Retinal pigment epithelial cell (primary cell): ENCODE measurements around the gene CASS4.

Experiments used
- DNase-seq: peaks from one replicate; pipeline ENCODE4 v3.0.0-alpha.2; 2010; ENCODE audit warnings: low read depth
- H3K4me3 ChIP-seq: 2 replicates; pipeline ENCODE4 v1.5.1; 2011; ENCODE audit warnings: mild to moderate bottlenecking, low read length, control low read depth, moderate library complexity
- TF ChIP-seq, protein P1 (sequence below): conservative IDR thresholded peaks from 2 replicates; pipeline ENCODE4 v1.5.1; 2011; ENCODE audit warnings: low read depth, low read length, control low read depth, inconsistent platforms

Gene CASS4

DNA sequence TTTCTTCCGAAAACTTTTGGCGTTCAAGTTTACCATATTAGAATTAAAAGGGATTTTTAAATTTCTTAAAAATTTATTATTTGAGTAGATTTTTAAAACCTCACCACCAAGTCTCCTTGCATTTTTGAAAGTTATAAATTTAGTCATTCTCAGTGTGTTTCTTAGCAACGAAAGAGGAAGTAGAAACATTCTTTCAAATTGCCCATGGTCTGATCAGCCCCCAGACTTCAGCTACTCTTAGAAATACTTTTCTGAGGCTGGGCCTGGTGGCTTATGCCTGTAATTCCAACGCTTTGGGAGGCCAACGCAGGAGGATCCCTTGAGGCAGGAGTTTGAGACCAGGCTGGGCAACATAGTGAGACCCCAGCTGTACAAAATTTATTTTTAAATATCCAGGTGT is 41.3 kb downstream of the CASS4 start:
- TF ChIP-seq, protein P1, sequence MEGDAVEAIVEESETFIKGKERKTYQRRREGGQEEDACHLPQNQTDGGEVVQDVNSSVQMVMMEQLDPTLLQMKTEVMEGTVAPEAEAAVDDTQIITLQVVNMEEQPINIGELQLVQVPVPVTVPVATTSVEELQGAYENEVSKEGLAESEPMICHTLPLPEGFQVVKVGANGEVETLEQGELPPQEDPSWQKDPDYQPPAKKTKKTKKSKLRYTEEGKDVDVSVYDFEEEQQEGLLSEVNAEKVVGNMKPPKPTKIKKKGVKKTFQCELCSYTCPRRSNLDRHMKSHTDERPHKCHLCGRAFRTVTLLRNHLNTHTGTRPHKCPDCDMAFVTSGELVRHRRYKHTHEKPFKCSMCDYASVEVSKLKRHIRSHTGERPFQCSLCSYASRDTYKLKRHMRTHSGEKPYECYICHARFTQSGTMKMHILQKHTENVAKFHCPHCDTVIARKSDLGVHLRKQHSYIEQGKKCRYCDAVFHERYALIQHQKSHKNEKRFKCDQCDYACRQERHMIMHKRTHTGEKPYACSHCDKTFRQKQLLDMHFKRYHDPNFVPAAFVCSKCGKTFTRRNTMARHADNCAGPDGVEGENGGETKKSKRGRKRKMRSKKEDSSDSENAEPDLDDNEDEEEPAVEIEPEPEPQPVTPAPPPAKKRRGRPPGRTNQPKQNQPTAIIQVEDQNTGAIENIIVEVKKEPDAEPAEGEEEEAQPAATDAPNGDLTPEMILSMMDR = no peak
- H3K4me3 ChIP-seq = no peak overlapping the region
- no peak for DNase-seq

DNA sequence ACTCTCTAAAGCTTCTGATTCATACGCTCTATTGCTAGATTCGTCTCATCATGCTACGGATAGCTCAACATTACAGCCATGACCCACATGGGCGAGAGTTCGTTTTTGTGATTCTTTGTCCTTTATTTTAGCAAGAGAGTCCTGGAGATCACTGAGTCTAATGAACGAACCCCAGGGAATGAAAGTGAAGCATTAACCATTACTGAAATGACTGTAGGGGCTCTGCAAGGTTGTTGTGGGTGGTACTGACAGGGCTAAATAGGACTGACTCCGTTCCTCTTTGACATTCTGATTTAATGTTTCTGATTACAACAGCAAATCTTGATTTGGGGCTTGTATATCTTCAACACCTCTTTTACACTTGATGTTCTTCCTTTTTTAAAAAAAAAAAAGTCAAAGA is 42.7 kb downstream of the CASS4 start:
- DNase-seq = no peak
- TF ChIP-seq, protein P1 = no peak
- H3K4me3 ChIP-seq = no peak overlapping the region

DNA sequence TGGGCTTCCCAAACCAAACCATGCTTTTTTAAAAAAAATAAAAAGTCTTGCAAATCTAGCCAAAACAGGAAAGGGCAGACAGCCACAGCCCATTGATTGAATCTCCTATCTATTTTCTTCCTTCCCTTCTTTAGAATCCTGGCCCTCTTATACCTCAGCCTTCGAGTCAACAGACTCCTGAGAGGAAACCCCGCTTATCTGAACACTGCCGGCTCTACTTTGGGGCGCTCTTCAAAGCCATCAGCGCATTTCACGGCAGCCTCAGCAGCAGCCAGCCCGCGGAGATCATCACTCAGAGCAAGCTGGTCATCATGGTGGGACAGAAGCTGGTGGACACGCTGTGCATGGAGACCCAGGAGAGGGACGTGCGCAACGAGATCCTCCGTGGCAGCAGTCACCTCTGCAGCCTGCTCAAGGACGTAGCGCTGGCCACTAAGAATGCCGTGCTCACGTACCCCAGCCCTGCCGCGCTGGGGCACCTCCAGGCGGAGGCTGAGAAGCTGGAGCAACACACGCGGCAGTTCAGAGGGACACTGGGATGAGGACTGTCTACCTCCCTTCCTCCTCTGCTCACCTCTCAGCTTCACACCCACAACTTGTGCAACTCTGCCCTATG is 46.3 kb downstream of the CASS4 start:
- DNase-seq = no peak
- H3K4me3 ChIP-seq = no peak overlapping the region
- TF ChIP-seq, protein P1 = no peak

DNA sequence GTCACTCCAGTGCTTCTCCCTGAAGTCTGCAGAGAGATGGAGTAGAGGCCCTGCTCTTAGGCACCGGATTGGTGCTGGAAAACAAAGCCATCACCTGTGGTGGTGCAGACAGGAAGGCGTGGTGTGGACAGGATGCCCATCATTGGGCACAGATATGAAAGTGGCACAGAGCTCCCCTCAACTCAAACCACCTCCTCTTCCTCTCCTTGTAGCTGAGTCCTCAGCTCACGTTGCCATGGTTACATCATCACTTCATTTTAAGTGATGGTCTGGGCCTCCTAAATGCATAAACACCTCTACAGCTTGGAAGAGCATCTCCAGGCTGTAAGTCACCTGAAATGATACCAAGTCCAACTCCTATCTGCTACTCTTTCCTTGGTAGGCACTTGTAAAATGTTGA is 48.4 kb downstream of the CASS4 start:
- no peak for DNase-seq
- TF ChIP-seq, protein P1 = no peak
- no peak overlapping the region for H3K4me3 ChIP-seq

DNA sequence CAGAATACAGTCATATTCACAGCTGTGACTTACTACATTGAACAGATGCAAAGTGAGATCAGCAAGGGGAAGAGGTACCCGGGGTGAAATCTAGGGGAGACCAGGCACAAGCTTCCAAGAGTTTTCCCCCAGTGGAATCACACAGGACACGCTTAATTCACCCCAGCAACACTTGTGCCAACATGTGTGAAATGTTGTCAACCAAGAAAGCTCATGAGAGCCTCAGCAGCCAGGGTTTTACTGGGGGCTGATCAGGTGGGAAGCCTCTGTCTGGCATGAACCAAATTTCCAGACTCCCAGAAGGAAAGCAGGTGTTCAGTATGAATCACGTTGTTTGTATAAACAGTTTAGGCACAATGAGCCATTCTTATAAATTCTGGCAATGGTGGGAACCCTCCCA is 49.5 kb downstream of the CASS4 start:
- TF ChIP-seq, protein P1 = no peak
- H3K4me3 ChIP-seq = no peak overlapping the region
- DNase-seq = no peak

DNA sequence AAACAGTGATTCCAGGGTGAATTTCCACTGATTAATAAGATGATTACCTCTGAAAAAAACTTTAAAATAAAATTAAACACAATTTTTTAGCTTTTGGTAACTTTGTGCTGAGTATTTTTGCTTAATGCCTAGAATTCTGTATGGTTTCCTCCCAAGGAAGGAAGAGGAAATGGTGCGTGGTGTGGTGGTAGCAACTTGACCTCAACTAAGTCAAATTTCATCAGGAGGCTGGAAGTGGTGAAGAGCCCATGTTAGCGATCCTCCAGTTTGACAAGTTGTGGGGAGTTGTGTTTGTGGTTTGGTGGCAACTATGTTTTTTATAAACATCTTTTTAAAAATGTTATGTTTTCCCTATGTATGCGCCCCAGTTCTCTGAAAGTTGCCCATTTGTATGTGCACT is 51.4 kb downstream of the CASS4 start:
- TF ChIP-seq, protein P1 = no peak
- no peak overlapping the region for H3K4me3 ChIP-seq
- no peak for DNase-seq

DNA sequence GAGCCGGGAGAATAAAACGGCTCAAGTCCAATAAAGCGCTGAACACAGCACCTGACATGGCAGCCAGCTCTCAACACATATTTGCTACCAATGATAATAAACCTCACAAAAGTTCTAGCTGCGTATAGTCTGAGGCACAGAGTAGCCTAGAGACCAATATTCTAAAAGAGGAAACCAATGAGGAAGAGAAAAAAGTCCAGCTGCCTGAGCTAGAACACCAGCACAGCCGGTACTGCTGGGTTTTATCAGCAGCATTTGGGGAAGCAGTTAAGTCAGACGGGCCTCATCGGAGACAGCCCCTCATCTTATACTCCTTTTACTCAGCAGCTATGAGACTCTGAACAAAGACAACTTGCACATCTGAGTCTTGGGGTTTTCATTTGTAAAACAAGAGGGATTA is 53.9 kb downstream of the CASS4 start:
- TF ChIP-seq, protein P1 = no peak
- no peak for DNase-seq
- no peak overlapping the region for H3K4me3 ChIP-seq
